GM19043 (cell line): ENCODE measurements around the gene RRAD.
"Not testable (repeated sequence)": the region's sequence is repeated elsewhere in the genome, so short reads cannot be mapped to it uniquely, and the experiment has no call there.

Experiments used
- ATAC-seq: cut with Tn5 transposase; IDR thresholded peaks from one replicate; pipeline ENCODE4 v1.9.1; 2021; ENCODE audit warnings: low read depth; ENCODE audit not compliant: unreplicated experiment

The RRAD gene

DNA sequence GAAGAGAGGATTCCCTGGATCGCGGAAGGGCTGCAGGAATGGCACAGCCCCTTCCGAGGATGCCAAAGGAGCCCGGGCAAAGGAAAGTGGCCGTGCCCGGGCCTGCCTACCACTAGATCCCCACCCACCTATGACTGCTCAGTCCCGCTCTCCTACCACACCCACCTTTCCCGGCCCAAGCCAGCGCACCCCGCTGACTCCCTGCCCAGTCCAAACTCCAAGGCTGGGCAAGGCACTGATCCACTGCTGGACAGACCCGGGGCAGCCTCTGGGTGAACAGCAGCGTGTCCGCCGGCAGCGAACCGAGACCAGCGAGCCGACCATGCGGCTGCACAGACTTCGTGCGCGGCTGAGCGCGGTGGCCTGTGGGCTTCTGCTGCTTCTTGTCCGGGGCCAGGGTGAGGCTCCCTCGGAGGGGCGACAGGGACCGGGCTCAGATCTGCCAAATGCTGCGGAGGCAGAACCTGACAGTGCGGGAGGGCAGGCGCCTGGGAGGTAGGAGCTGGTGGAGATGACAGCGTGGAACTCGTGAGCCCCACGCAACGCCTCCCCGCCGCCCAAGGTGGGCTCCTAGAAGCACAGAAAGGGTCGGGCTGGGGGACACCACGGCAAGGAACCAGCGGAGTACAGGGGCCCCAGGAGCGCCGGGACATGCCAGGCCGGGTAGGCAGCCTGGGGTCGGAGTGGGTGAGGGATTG is 10.1 kb upstream of the RRAD start, which contains the start of gene CES2:
Gene CES2, plus strand, starts transcription at position 203 of the 698 bp plus-strand sequence. Its CDS starts 120 bp downstream, at position 323.
- ATAC-seq, result no peak

- ATAC-seq, result not testable (repeated sequence)
These were observed 9.5 kb upstream of the RRAD start for GRCh38 chr16:66934839-66935313.

GRCh38 chr16:66934138-66934838 is 9.0 kb upstream of the RRAD start, which contains the start of gene CIAO2B:
CIAO2B (minus strand) TSS chr16:66934402; CDS start chr16:66934364, 38 bp downstream.
- peak; percentile 71 for ATAC-seq

GRCh38 chr16:66933776-66934137 is 8.4 kb upstream of the RRAD start:
- peak; percentile 9 for ATAC-seq

DNA sequence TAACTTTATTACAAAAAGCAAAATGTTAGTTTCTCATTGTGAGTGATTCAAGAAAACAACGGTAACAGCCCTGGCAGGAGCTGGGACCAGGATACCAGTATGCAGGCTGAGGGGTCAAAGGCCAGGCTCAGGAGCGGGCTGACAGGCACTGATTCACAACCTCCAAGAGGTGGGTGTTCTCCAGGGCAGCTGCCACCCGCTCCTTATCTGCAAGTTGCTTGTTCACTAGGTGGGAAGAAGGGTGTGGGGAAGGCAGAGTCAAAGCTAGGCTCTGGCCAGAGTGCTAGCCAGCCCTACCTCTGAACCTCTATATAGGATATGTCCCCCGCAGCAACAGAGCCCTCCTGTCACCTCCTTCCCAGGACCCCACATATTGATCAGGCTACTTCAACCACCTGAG is 6.7 kb upstream of the RRAD start:
- ATAC-seq, result no peak

- ATAC-seq, result no peak
These were observed 6.3 kb upstream of the RRAD start for GRCh38 chr16:66931665-66932064.

- ATAC-seq, result no peak
These were observed 4.9 kb upstream of the RRAD start for GRCh38 chr16:66930189-66930588.

DNA sequence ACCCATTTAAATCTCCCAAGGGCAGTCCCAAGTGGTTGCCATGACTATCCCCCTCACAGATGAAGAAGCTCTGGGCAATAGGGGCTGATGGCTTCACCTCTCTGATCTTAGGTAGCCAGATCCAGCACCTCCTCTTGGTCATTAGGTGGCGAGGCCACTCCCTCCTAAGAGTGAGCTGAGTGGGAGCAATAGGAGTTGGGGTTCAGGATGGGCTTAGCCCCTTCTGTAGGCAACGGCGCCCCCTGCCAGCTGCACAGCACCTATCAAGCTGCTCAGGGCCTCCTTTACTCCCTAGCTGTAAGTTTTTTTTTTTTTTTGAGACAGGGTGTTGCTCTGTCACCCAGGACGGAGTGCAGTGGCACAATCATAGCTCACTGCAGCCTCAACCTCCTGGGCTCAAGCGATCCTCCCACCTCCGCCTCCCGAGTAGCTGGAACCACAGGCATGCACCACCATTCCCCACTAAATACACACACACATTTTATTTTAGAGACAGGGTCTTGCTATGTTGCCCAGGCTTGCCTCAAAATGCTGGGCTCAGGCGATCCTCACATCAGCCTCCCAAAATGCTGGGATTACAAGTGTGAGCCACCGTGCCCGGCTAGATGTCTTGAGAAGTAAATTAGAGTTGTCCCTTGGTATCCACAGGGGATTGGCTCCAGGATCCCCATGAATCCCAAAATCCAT is 3.5 kb upstream of the RRAD start:
- no peak for ATAC-seq

DNA sequence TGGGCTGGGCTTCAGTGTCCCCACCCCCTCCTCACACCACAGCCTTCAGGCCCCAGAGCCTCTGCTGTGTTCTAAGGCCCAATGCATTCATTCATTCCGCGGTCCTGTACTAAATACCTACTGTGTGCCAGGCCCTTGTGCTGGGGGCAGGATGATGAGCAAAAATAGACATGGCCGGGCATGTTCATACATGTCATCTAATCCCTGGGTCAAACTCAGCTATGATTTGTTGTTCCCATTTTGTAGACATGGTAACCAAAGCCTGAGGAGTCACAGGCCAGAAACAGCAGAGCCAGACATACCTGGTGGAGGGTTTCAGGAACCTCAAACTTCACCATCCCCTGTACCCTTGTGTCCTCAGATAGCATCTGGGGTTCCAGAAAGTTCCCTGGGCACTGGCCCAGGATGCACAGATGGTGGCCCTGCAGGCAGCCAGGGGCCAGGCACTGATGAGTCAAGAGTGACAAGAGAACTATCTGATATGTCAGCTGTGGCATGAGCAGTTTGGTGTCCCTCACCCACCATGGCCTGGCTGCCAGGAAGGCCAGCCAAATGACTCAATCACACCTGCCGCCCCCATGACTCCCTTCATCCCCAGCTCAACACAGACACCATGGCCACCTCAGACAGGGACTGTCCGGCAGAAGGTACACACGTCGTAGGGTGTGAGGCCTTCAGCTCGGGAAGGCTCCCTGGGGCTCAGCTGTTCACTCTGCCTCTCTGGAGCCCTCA is 2.7 kb upstream of the RRAD start:
- ATAC-seq, result no peak

DNA sequence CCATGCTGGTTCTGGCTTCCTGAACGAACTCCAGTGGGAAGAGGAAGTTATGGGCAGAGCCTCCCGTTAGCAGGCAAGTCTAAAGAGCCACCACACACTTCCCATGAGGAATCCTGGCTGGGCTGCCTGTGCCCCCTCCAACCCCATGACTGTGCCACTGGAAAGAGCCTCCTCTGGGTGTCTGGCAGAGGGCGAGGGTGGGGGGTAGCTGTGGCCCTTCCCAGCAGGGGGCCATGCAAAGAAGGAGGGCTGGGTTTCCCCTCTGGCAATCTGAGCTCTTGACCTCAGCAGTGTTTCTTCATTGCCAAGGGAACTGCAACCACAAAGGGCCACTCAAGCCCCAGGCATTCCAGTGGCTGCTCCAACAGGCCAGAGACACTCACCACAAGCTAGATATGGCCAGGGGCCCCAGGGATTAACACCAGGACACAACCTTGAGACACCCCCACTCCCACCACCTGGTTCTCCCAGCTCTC is 1.7 kb upstream of the RRAD start:
- no peak for ATAC-seq

- no peak for ATAC-seq
These were observed 1.0 kb upstream of the RRAD start for GRCh38 chr16:66926171-66926947.

- no peak for ATAC-seq
These were observed 611 bp downstream of the RRAD start for GRCh38 chr16:66924527-66925321.

DNA sequence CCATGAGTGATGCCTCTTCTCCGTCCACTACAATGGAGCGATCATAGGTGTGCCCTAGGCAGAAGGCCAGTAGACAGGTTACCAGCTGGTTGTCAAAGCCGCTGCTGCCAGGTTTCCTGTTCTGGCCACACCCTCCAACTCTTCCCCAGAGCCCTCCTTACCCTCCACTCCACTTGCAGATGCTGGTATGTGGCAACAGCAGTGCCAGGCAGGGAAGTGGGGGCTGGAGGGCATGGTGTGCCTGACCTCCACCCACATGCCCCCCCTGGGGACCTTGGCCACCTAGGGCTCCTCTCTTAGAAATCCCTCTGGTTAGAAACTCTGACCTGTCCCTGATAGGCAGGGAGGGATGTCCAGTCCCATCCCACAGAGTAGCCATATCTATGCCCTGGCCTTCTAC is 1.5 kb downstream of the RRAD start:
- no peak for ATAC-seq

- ATAC-seq, result no peak
These were observed 2.0 kb downstream of the RRAD start for GRCh38 chr16:66923247-66923731.

GRCh38 chr16:66921729-66922450 is 3.4 kb downstream of the RRAD start:
- no peak for ATAC-seq

GRCh38 chr16:66920924-66921680 is 4.2 kb downstream of the RRAD start:
- no peak for ATAC-seq

DNA sequence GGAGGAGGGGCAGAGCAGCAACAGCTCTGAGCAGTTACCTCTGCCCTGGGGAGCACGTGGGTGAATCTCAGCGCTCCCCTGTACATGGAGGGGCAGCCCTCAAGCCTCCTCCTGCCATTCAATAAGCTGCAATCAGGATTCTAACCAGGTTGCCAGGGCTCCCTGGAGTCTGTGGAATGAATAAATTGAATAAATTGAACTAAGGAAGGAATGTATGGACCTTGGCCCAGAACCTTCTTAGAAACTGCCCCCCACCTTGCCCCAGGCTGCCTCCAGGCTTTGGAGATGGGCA is 5.1 kb downstream of the RRAD start:
- ATAC-seq, result no peak
